Neutrophil (primary cell): ENCODE results near the gene LAMA3.

Experiments used
- H3K27ac ChIP-seq: fragments of 200-600 bp; sonication (generic); 2 replicates; pipeline ENCODE4 v1.5.1; 2016; ENCODE audit warnings: mild to moderate bottlenecking, moderate library complexity
- H3K27me3 ChIP-seq: fragments of 200-600 bp; sonication (generic); 2 replicates; pipeline ENCODE4 v1.6.0; 2016; ENCODE audit warnings: mild to moderate bottlenecking
- H3K36me3 ChIP-seq: fragments of 200-600 bp; sonication (generic); 2 replicates; pipeline ENCODE4 v1.5.1; 2017
- H3K4me1 ChIP-seq, 2 experiments: fragments of 200-600 bp in 1 of 2; sonication (generic) in 1 of 2; 1 replicate in 1 of 2; 2 replicates in 1 of 2; pipeline versions ENCODE4 v1.5.1 to v1.6.1; 2013 to 2016; ENCODE audit warnings: low read depth in 1 of 2, low read length in 1 of 2, mild to moderate bottlenecking in 1 of 2, moderate library complexity in 1 of 2; ENCODE audit not compliant: control insufficient read depth in 1 of 2, insufficient read depth in 1 of 2
- H3K4me3 ChIP-seq, 2 experiments: fragments of 200-600 bp in 1 of 2; sonication (generic) in 1 of 2; 1 replicate in 1 of 2; 2 replicates in 1 of 2; pipeline ENCODE4 v1.5.1; 2013 to 2016; ENCODE audit warnings: low read depth in 1 of 2, low read length in 1 of 2, mild to moderate bottlenecking in 1 of 2, moderate library complexity in 1 of 2
- H3K9me3 ChIP-seq: fragments of 200-600 bp; sonication (generic); 2 replicates; pipeline ENCODE4 v1.5.1; 2016
- TF ChIP-seq, protein P1 (sequence below): fragments of 200-600 bp; sonication (generic); IDR thresholded peaks from 2 replicates; pipeline ENCODE4 v1.5.1; 2016; ENCODE audit warnings: antibody characterized with exemption

LAMA3 gene

GRCh38 chr18:23778828-23779227, 89.6 kb downstream of the LAMA3 start:
- no peak overlapping the region for H3K4me3 ChIP-seq
- no peak overlapping the region for H3K27ac ChIP-seq
- H3K36me3 ChIP-seq, result no peaks in the 10 kb centered on the region
- H3K9me3 ChIP-seq, result no peaks in the 10 kb centered on the region
- no peaks in the 10 kb centered on the region for H3K4me1 ChIP-seq
- TF ChIP-seq, protein P1, sequence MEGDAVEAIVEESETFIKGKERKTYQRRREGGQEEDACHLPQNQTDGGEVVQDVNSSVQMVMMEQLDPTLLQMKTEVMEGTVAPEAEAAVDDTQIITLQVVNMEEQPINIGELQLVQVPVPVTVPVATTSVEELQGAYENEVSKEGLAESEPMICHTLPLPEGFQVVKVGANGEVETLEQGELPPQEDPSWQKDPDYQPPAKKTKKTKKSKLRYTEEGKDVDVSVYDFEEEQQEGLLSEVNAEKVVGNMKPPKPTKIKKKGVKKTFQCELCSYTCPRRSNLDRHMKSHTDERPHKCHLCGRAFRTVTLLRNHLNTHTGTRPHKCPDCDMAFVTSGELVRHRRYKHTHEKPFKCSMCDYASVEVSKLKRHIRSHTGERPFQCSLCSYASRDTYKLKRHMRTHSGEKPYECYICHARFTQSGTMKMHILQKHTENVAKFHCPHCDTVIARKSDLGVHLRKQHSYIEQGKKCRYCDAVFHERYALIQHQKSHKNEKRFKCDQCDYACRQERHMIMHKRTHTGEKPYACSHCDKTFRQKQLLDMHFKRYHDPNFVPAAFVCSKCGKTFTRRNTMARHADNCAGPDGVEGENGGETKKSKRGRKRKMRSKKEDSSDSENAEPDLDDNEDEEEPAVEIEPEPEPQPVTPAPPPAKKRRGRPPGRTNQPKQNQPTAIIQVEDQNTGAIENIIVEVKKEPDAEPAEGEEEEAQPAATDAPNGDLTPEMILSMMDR, result no peak
- H3K27me3 ChIP-seq, result no peaks in the 10 kb centered on the region

GRCh38 chr18:23779696-23780303, 90.5 kb downstream of the LAMA3 start:
- H3K36me3 ChIP-seq, result no peaks in the 10 kb centered on the region
- no peaks in the 10 kb centered on the region for H3K4me1 ChIP-seq
- H3K9me3 ChIP-seq, result no peaks in the 10 kb centered on the region
- H3K4me3 ChIP-seq, result no peak overlapping the region
- H3K27me3 ChIP-seq, result no peaks in the 10 kb centered on the region
- H3K27ac ChIP-seq, result no peak overlapping the region
- TF ChIP-seq, protein P1, result no peak

DNA sequence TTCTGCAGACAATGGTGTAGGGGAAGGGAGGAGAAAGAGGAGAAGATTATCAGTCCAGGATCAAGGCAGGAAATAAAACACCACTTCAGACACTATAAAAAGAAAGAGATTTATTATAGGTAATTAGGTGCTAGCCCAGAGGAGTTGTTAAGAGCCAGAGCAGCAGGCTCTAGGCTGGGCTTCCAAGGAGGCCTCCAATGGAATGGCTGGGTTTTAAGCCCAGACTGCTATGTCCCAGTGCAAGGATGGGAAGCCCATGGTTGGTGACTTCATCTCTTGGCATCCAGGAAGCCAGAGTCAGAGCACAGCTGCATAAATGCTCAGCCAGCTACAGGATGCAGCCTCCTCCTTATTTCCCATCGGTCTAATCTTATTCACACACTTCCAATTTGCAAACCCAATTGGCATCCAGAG, 95.6 kb downstream of the LAMA3 start:
- no peak overlapping the region for H3K27ac ChIP-seq
- no peaks in the 10 kb centered on the region for H3K27me3 ChIP-seq
- no peaks in the 10 kb centered on the region for H3K4me1 ChIP-seq
- no peaks in the 10 kb centered on the region for H3K36me3 ChIP-seq
- TF ChIP-seq, protein P1, result no peak
- no peak overlapping the region for H3K4me3 ChIP-seq
- no peaks in the 10 kb centered on the region for H3K9me3 ChIP-seq

DNA sequence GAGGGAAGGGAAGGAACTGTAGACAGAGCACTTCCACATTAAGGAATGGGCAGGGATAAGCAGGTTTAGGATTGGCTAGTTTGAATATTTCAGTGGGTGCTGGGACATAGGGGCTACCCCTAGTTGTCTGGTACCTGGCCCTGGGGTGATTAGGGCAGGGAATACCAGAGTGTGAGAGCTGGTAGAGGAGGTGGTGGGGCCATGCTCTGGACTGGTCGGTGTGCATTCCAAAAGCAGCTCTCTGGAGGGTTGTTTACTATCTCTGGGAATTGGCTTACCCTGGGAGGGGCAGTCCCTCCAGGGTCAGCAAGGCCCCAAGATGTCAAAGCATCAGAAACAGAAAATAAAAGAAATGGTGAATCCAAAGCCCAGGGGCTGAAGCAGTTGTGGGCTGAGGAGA, 103.8 kb downstream of the LAMA3 start:
- Histone ChIP-seq H3K27me3 (no peaks in the 10 kb centered on the region), H3K4me1 (no peaks in the 10 kb centered on the region), H3K27ac (no peak overlapping the region), H3K9me3 (no peaks in the 10 kb centered on the region), H3K36me3 (no peaks in the 10 kb centered on the region), H3K4me3 (no peak overlapping the region)
- TF ChIP-seq, protein P1, result no peak

- no peaks in the 10 kb centered on the region for H3K4me1 ChIP-seq
- no peaks in the 10 kb centered on the region for H3K9me3 ChIP-seq
- no peak overlapping the region for H3K27ac ChIP-seq
- no peaks in the 10 kb centered on the region for H3K36me3 ChIP-seq
- H3K27me3 ChIP-seq, result no peaks in the 10 kb centered on the region
- H3K4me3 ChIP-seq, result no peak overlapping the region
- TF ChIP-seq, protein P1, result no peak
Observed at GRCh38 chr18:23793985-23794867, 105.0 kb downstream of the LAMA3 start.
